ENCODE measurements around the gene KRT31.
A peak's percentile ranks its signal among the peaks of the same experiment; 100 is the strongest.
"Not testable (repeated sequence)": the region's sequence is repeated elsewhere in the genome, so short reads cannot be mapped to it uniquely, and the experiment has no call there.

The KRT31 gene

GRCh38 chr17:41417576-41418015, 20.2 kb upstream of the KRT31 start:
- DNase-seq (ENCODE audit: low read depth in 3 of 3), result no peak

- no peak for DNase-seq (ENCODE audit: low read depth in 3 of 3)
These were observed 19.7 kb upstream of the KRT31 start for GRCh38 chr17:41417127-41417526.

GRCh38 chr17:41416479-41416878, 19.1 kb upstream of the KRT31 start:
- DNase-seq (ENCODE audit: low read depth in 3 of 3), result no peak

- no peak for DNase-seq (ENCODE audit: low read depth in 3 of 3)
These were observed 18.5 kb upstream of the KRT31 start for GRCh38 chr17:41415833-41416335.

- no peak for DNase-seq (ENCODE audit: low read depth in 3 of 3)
These were observed 18.0 kb upstream of the KRT31 start for GRCh38 chr17:41415411-41415810.

- no peak for DNase-seq (ENCODE audit: low read depth in 3 of 3)
These were observed 16.6 kb upstream of the KRT31 start for GRCh38 chr17:41413982-41414381.

- DNase-seq (ENCODE audit: low read depth in 3 of 3), result no peak
These were observed 16.0 kb upstream of the KRT31 start for GRCh38 chr17:41413353-41413957.

GRCh38 chr17:41411072-41411840, 13.8 kb upstream of the KRT31 start:
- DNase-seq (ENCODE audit: low read depth in 3 of 3), result no peak

- DNase-seq (ENCODE audit: low read depth in 3 of 3), result no peak
These were observed 9.8 kb upstream of the KRT31 start for GRCh38 chr17:41407226-41407625.

- no peak for DNase-seq (ENCODE audit: low read depth in 3 of 3)
These were observed 8.8 kb upstream of the KRT31 start for GRCh38 chr17:41406205-41406604.

GRCh38 chr17:41404024-41404671, 6.7 kb upstream of the KRT31 start:
- peak; percentile 18 to 56 (median 22) for DNase-seq (ENCODE audit: low read depth in 3 of 3)

GRCh38 chr17:41403404-41404023, 6.1 kb upstream of the KRT31 start:
- no peak for DNase-seq (ENCODE audit: low read depth in 3 of 3)

- DNase-seq (ENCODE audit: low read depth in 3 of 3), result no peak
These were observed 4.8 kb upstream of the KRT31 start for GRCh38 chr17:41402161-41402560.

- no peak for DNase-seq (ENCODE audit: low read depth in 3 of 3)
These were observed 1.1 kb downstream of the KRT31 start for GRCh38 chr17:41396340-41396739.

- no peak for DNase-seq (ENCODE audit: low read depth in 3 of 3)
These were observed 1.8 kb downstream of the KRT31 start for GRCh38 chr17:41395611-41396010.

GRCh38 chr17:41395044-41395443, 2.4 kb downstream of the KRT31 start:
- DNase-seq (ENCODE audit: low read depth in 3 of 3), result not testable (repeated sequence)

- no peak for DNase-seq (ENCODE audit: low read depth in 3 of 3)
These were observed 3.0 kb downstream of the KRT31 start for GRCh38 chr17:41394254-41394996.

- DNase-seq (ENCODE audit: low read depth in 3 of 3), result no peak
These were observed 3.6 kb downstream of the KRT31 start for GRCh38 chr17:41393826-41394225.

- no peak for DNase-seq (ENCODE audit: low read depth in 3 of 3)
These were observed 4.1 kb downstream of the KRT31 start for GRCh38 chr17:41393294-41393693.

GRCh38 chr17:41392278-41392677, 5.1 kb downstream of the KRT31 start:
- DNase-seq (ENCODE audit: low read depth in 3 of 3), result no peak

GRCh38 chr17:41391535-41391934, 5.9 kb downstream of the KRT31 start:
- no peak for DNase-seq (ENCODE audit: low read depth in 3 of 3)
